Endometrial microvascular endothelial cells (primary cell): ENCODE results near the gene LRMDA. TPM values are rescaled to one million over a fixed set of nuclear protein-coding genes. Genes with fewer than 3 reads are reported as not detected.

ENCODE experiments used
- in situ Hi-C: cut with HindIII; loops from 2 replicates; pipeline ENCODE4 v1.10.0; 2017; ENCODE audit warnings: low sequenced_read_pairs, low pct_unique_long_range_greater_than_20kb; ENCODE audit errors: inconsistent ontology term
- total RNA-seq: library from RNA; depleted of rRNA; stranded (reverse); fragments of >200 nt; gene quantifications from one replicate; pipeline ENCODE4 v1.2.3, GENCODE V29; 2015; ENCODE audit errors: inconsistent ontology term

The LRMDA gene
- 1.2 TPM for total RNA-seq

- in situ Hi-C loops: no loop called here
Measured at GRCh38 chr10:75431180-75432111, at the start of gene LRMDA. Gene LRMDA, plus strand, starts transcription at chr10:75431624.

GRCh38 chr10:75386128-75386527 lies 45.3 kb upstream of the LRMDA start:
- in situ Hi-C loops: no loop called here

GRCh38 chr10:75388082-75388481 lies 43.3 kb upstream of the LRMDA start:
- in situ Hi-C loops: no loop called here

- in situ Hi-C loops: no loop called here
Measured at GRCh38 chr10:75390178-75390577, 41.2 kb upstream of the LRMDA start.

GRCh38 chr10:75392271-75392670 lies 39.2 kb upstream of the LRMDA start:
- in situ Hi-C loops: no loop called here

- in situ Hi-C loops: no loop called here
Measured at GRCh38 chr10:75392744-75393143, 38.7 kb upstream of the LRMDA start.

- in situ Hi-C loops: no loop called here
Measured at GRCh38 chr10:75394221-75394620, 37.2 kb upstream of the LRMDA start.

GRCh38 chr10:75395066-75395931 lies 36.1 kb upstream of the LRMDA start:
- in situ Hi-C loops: no loop called here

GRCh38 chr10:75395932-75396630 lies 35.3 kb upstream of the LRMDA start:
- in situ Hi-C loops: no loop called here

GRCh38 chr10:75396631-75397495 lies 34.6 kb upstream of the LRMDA start:
- in situ Hi-C loops: no loop called here

- in situ Hi-C loops: no loop called here
Measured at GRCh38 chr10:75397496-75398199, 33.8 kb upstream of the LRMDA start.

GRCh38 chr10:75398200-75398691 lies 33.2 kb upstream of the LRMDA start:
- in situ Hi-C loops: no loop called here

GRCh38 chr10:75398692-75399460 lies 32.5 kb upstream of the LRMDA start:
- in situ Hi-C loops: no loop called here

- in situ Hi-C loops: no loop called here
Measured at GRCh38 chr10:75399461-75400162, 31.8 kb upstream of the LRMDA start.

- in situ Hi-C loops: no loop called here
Measured at GRCh38 chr10:75400163-75400770, 31.2 kb upstream of the LRMDA start.
